Esophagus muscularis mucosa (tissue), 4 donors: Measurements from ENCODE around the gene TNFRSF14. TPM values are rescaled to one million over a fixed set of nuclear protein-coding genes. Genes with fewer than 3 reads are reported as not detected.
A peak's percentile ranks its signal among the peaks of the same experiment; 100 is the strongest.

Experiments
- DNase-seq: peaks from one replicate; pipeline ENCODE4 v3.0.0-alpha.2; 2017; ENCODE audit errors: extremely low spot score
- H3K27ac ChIP-seq, 4 donors: fragments of 200-600 bp; sonication (generic); replicated peaks in 1 of 4; 1 replicate in 3 of 4; 2 replicates in 1 of 4; pipeline ENCODE4 v1.5.1; 2016 to 2019; ENCODE audit warnings: mild to moderate bottlenecking in 1 of 4
- H3K27me3 ChIP-seq, 4 donors: fragments of 200-600 bp; sonication (generic); one replicate each; pipeline versions ENCODE4 v1.5.1 to v1.6.0; 2016 to 2019
- H3K36me3 ChIP-seq, 4 donors: fragments of 200-600 bp; sonication (generic); one replicate each; pipeline ENCODE4 v1.5.1; 2016 to 2019
- H3K4me1 ChIP-seq, 4 donors: fragments of 200-600 bp; sonication (generic); one replicate each; pipeline ENCODE4 v1.5.1; 2016 to 2019
- H3K4me3 ChIP-seq, 4 donors: fragments of 200-600 bp; sonication (generic); 1 replicate in 2 of 4; 2 replicates in 2 of 4; pipeline ENCODE4 v1.5.1; 2016 to 2019; ENCODE audit warnings: mild to moderate bottlenecking in 4 of 4, moderate library complexity in 1 of 4
- H3K9me3 ChIP-seq, 4 donors: fragments of 200-600 bp; sonication (generic); 1 replicate in 3 of 4; 2 replicates in 1 of 4; pipeline ENCODE4 v1.5.1; 2016 to 2019
- CTCF ChIP-seq, 3 experiments: fragments of 200-600 bp in 2 of 3; fragments of 450-650 bp in 1 of 3; sonication (generic) in 2 of 3; IDR thresholded peaks; one replicate each; pipeline ENCODE4 v1.5.1; 2017 to 2019; ENCODE audit warnings: antibody characterized with exemption in 3 of 3, mild to moderate bottlenecking in 2 of 3, moderate library complexity in 1 of 3
- EP300 ChIP-seq: sonication (generic); formaldehyde crosslinking; IDR thresholded peaks from one replicate; pipeline ENCODE4 v1.6.1; 2017; ENCODE audit warnings: antibody characterized with exemption
- POLR2A ChIP-seq: fragments of 450-650 bp; IDR thresholded peaks from one replicate; pipeline ENCODE4 v1.6.1; 2017; ENCODE audit warnings: antibody characterized with exemption, moderate library complexity, mild to moderate bottlenecking, low read depth
- POLR2AphosphoS5 ChIP-seq, 2 donors: sonication (generic); formaldehyde crosslinking; IDR thresholded peaks; one replicate each; pipeline ENCODE4 v1.6.1; 2017; ENCODE audit warnings: antibody characterized with exemption in 2 of 2
- WGBS: methylation state at CpG from one replicate; pipeline ENCODE4 v1.1.5; 2018; 5-methylcytosine and 5-hydroxymethylcytosine counted together
- intact Hi-C: fragments of 100-400 bp; cut with DNase I; formaldehyde crosslinking; loops from one replicate; pipeline ENCODE4 v1.15.1; 2023
- total RNA-seq, 4 donors: library from RNA; depleted of rRNA; stranded (reverse); fragments of >200 nt; gene quantifications; one replicate each; pipeline versions ENCODE4 v1.1.0 to v1.2.1, GENCODE V29; 2016

The TNFRSF14 gene
- total RNA-seq, 4 donors from 2014 or later = 26.2 to 49.2 (median 42.5) TPM

GRCh38 chr1:2556678-2557481 is 709 bp downstream of the TNFRSF14 start:
- Histone ChIP-seq H3K9me3 (no peaks in the 10 kb centered on the region), H3K27me3 (peaks cover 0 to 3% (median 0%) of the 10 kb centered on the region in 4 donors), H3K36me3 (peaks cover 0 to 40% (median 38%) of the 10 kb centered on the region in 4 donors), H3K4me3 (peak overlapping the region; percentile 62 to 83 (median 71)), H3K4me1 (peaks cover 29 to 64% (median 49%) of the 10 kb centered on the region in 4 donors), H3K27ac (peak overlapping the region; percentile 81 to 90 (median 86))
- intact Hi-C loops = loop anchor here (2.0 kb wide), 1 partner anchor 22 kb away; no protein-coding TSS in a partner anchor
- no peak for DNase-seq
- TF ChIP-seq POLR2A = no peak
- TF ChIP-seq POLR2AphosphoS5 (IDR thresholded peaks at IDR 0.05) = no peak
- TF ChIP-seq CTCF (IDR thresholded peaks at IDR 0.05) = no peak
- TF ChIP-seq EP300 = no peak
- WGBS = 13% methylated on average over 7 of the region's 24 CpGs

DNA sequence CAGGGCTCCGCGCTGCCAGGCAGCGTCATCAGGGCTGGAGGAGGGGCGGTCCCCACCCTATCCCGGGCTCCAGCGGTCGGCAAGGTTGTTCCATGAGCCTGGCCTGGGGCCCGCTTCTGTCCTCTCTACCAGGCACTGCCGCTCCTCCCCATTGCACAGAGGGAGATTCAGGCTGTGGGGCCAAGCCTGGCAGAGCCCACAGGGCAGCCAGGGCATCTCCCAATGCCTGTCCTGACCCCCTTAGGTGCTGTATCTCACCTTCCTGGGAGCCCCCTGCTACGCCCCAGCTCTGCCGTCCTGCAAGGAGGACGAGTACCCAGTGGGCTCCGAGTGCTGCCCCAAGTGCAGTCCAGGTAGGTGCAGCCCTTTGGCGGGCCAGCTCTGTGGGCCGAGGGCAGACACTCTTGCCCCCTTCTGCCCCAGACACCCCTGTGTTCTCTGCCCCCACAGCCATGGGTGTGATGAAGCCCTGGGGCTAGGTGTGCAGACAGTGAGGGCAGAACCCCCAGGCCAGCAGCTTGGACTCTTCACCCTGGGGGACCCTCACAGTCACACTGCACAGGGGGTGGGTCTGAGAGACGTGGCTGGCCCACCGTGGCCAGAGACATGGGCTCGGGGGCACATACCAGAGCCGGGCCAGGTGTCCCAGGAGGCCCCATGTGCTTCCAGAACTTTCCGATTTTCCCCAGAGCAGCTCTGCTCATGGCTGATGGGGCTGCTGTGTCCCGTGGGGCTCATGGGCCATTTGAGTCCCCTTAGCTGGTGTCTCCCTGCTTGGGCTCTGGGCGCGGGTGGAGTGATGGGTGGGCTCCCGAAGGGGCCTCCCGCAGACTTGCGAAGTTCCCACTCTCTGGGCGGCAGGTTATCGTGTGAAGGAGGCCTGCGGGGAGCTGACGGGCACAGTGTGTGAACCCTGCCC is 1.6 kb downstream of the TNFRSF14 start:
- TF ChIP-seq CTCF (IDR thresholded peaks at IDR 0.05) (no peak), POLR2AphosphoS5 (IDR thresholded peaks at IDR 0.05) (no peak), EP300 (no peak), POLR2A (no peak)
- intact Hi-C loops = loop anchor here (2.0 kb wide), 1 partner anchor 21 kb away; no protein-coding TSS in a partner anchor
- Histone ChIP-seq H3K4me1 (peaks cover 29 to 64% (median 49%) of the 10 kb centered on the region in 4 donors), H3K27me3 (no peaks in the 10 kb centered on the region), H3K27ac (peak overlapping the region; percentile 81 to 90 (median 86)), H3K36me3 (peaks cover 0 to 48% (median 44%) of the 10 kb centered on the region in 4 donors), H3K4me3 (peak overlapping the region; percentile 62 to 83 (median 71)), H3K9me3 (no peaks in the 10 kb centered on the region)
- WGBS = 91% methylated on average over 5 of the region's 30 CpGs
- no peak for DNase-seq

GRCh38 chr1:2558420-2558819 is 2.2 kb downstream of the TNFRSF14 start:
- TF ChIP-seq POLR2AphosphoS5 (IDR thresholded peaks at IDR 0.05) (no peak), POLR2A (no peak), CTCF (IDR thresholded peaks at IDR 0.05) (no peak), EP300 (no peak)
- WGBS = 87% methylated on average over 12 of the region's 12 CpGs
- H3K27ac ChIP-seq = no peak overlapping the region
- no peaks in the 10 kb centered on the region for H3K9me3 ChIP-seq
- intact Hi-C loops = no loop called here
- H3K4me3 ChIP-seq = no peak overlapping the region
- H3K36me3 ChIP-seq = peaks cover 0 to 55% (median 49%) of the 10 kb centered on the region in 4 donors
- no peak for DNase-seq
- no peaks in the 10 kb centered on the region for H3K27me3 ChIP-seq
- peaks cover 29 to 64% (median 49%) of the 10 kb centered on the region in 4 donors for H3K4me1 ChIP-seq

DNA sequence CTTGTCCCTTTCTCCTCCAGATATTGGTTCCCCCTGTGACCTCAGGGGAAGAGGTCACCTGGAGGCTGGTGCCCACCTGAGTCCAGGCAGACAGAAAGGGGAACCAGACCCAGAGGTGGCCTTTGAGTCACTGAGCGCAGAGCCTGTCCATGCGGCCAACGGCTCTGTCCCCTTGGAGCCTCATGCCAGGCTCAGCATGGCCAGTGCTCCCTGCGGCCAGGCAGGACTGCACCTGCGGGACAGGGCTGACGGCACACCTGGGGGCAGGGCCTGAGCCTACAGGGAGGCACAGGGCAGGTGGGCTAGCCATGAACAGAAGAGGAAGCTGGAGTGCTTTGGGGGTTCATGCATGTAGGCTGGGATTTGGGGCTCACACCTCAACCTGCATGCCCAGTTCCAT is 2.7 kb downstream of the TNFRSF14 start:
- Histone ChIP-seq H3K4me1 (peaks cover 29 to 63% (median 49%) of the 10 kb centered on the region in 4 donors), H3K27ac (no peak overlapping the region), H3K4me3 (no peak overlapping the region), H3K36me3 (peaks cover 0 to 59% (median 51%) of the 10 kb centered on the region in 4 donors), H3K27me3 (no peaks in the 10 kb centered on the region), H3K9me3 (no peaks in the 10 kb centered on the region)
- WGBS = 85% methylated on average over 6 of the region's 6 CpGs
- no peak for DNase-seq
- intact Hi-C loops = no loop called here
- TF ChIP-seq POLR2AphosphoS5 (IDR thresholded peaks at IDR 0.05) (no peak), POLR2A (no peak), EP300 (no peak), CTCF (IDR thresholded peaks at IDR 0.05) (no peak)
